GM12878 (cell line): ENCODE data around the gene MGAT4B. TPM values are rescaled to one million over a fixed set of nuclear protein-coding genes. Genes with fewer than 3 reads are reported as not detected.

Experiments
- ATAC-seq: fragments of 200-7000 bp; cut with Tn5 transposase; 3 replicates; pipeline ENCODE4 v1.9.1; 2020; ENCODE audit warnings: mild to moderate bottlenecking, moderate library complexity
- BruUV-seq: library from RNA; stranded (reverse); fragments of 400-500 nt; replicated peaks from 2 replicates; lab custom pipeline; 2021; lab: Mats Ljungman, UMichigan
- CTCF ChIA-PET: fragments of 300-600 bp; sonication (Branson Sonifier 250); formaldehyde crosslinking; extraction: SDS; loops from one replicate; lab custom pipeline; 2021; ENCODE audit warnings: inconsistent platforms; lab: Yijun Ruan, JAX
- POLR2A ChIA-PET: fragments of 350-600 bp; formaldehyde crosslinking; extraction: SDS; loops from one replicate; lab custom pipeline; 2021; ENCODE audit warnings: inconsistent platforms; lab: Charles Lee
- RAD21 ChIA-PET: fragments of 300-600 bp; sonication (Branson Sonifier 250); formaldehyde crosslinking; loops from one replicate; lab custom pipeline; 2023; ENCODE audit warnings: antibody characterized with exemption; ENCODE audit not compliant: unreplicated experiment; lab: Charles Lee
- SMC1A ChIA-PET: fragments of 300-600 bp; sonication (Branson Sonifier 250); formaldehyde crosslinking; loops from one replicate; lab custom pipeline; 2023; ENCODE audit not compliant: unreplicated experiment, uncharacterized antibody; lab: Charles Lee
- DNase-seq: peaks from one replicate; pipeline ENCODE4 v3.0.0-alpha.2; 2011; ENCODE audit warnings: low read depth, low spot score
- FAIRE-seq: peaks from 3 replicates; lab custom pipeline; 2011; peaks lifted over from hg19 to GRCh38; lab: Jason Lieb, UNC
- H2AFZ ChIP-seq: 2 replicates; pipeline ENCODE4 v1.6.0; 2011; ENCODE audit warnings: low read depth, low read length, control low read depth; ENCODE audit not compliant: control insufficient read depth
- H3K27ac ChIP-seq: 2 replicates; pipeline ENCODE4 v1.5.1; 2011; ENCODE audit warnings: control low read depth; ENCODE audit not compliant: control insufficient read depth, insufficient read depth
- H3K27me3 ChIP-seq, 2 experiments: replicated peaks in 1 of 2; 2 replicates each; pipeline versions ENCODE4 v1.6.0 to v1.6.1; 2011; ENCODE audit warnings: low read length in 1 of 2; ENCODE audit not compliant: control insufficient read depth in 2 of 2, insufficient read depth in 2 of 2
- H3K36me3 ChIP-seq, 2 experiments: 2 replicates each; pipeline ENCODE4 v1.5.1; 2011; ENCODE audit warnings: low read length in 1 of 2; ENCODE audit not compliant: control insufficient read depth in 2 of 2, insufficient read depth in 2 of 2
- H3K4me1 ChIP-seq: 2 replicates; pipeline ENCODE4 v1.6.1; 2011; ENCODE audit warnings: mild to moderate bottlenecking, low read length, moderate library complexity, mixed read lengths; ENCODE audit not compliant: control insufficient read depth, insufficient read depth
- H3K4me2 ChIP-seq: 2 replicates; pipeline ENCODE4 v1.6.0; 2011; ENCODE audit warnings: control low read depth; ENCODE audit not compliant: control insufficient read depth, insufficient read depth
- H3K4me3 ChIP-seq: fragments of 200-600 bp; sonication (generic); 2 replicates; pipeline ENCODE4 v1.5.1; 2016
- H3K79me2 ChIP-seq: 2 replicates; pipeline ENCODE4 v1.6.0; 2011; ENCODE audit warnings: low read length; ENCODE audit not compliant: control insufficient read depth, insufficient read depth
- H3K9ac ChIP-seq: 2 replicates; pipeline ENCODE4 v1.8.0; 2011; ENCODE audit warnings: low read length, control low read depth, mixed read lengths; ENCODE audit not compliant: control insufficient read depth, insufficient read depth
- H3K9me3 ChIP-seq: replicated peaks from 3 replicates; pipeline ENCODE4 v1.5.1; 2011; ENCODE audit warnings: mild to moderate bottlenecking, low read length; ENCODE audit not compliant: control insufficient read depth, insufficient read depth
- H4K20me1 ChIP-seq: 2 replicates; pipeline ENCODE4 v1.6.0; 2011; ENCODE audit not compliant: control insufficient read depth, insufficient read depth
- IKZF1 ChIP-seq: fragments of 450-650 bp; conservative IDR thresholded peaks from 2 replicates; pipeline ENCODE4 v1.6.1; 2017; ENCODE audit warnings: antibody characterized with exemption, mild to moderate bottlenecking
- RELA ChIP-seq: fragments of 450-650 bp; IDR thresholded peaks from 2 replicates; pipeline ENCODE4 v1.8.0; 2014; ENCODE audit warnings: borderline replicate concordance; ENCODE audit not compliant: partially characterized antibody
- SMAD1 ChIP-seq: fragments of 450-650 bp; IDR thresholded peaks from 2 replicates; pipeline ENCODE4 v1.6.1; 2018; ENCODE audit warnings: mild to moderate bottlenecking, low read depth; ENCODE audit not compliant: partially characterized antibody
- ZZZ3 ChIP-seq: IDR thresholded peaks from 2 replicates; pipeline ENCODE4 v1.6.1; 2011; ENCODE audit warnings: low read depth; ENCODE audit not compliant: control insufficient read depth, insufficient read length
- WGBS: methylation state at CpG from one replicate; pipeline ENCODE4 v1.1.6; 2016; ENCODE audit warnings: low lambda C conversion rate; ENCODE audit not compliant: insufficient replicate concordance, insufficient coverage; ENCODE audit errors: missing lambda C conversion rate; 5-methylcytosine and 5-hydroxymethylcytosine counted together
- in situ Hi-C: fragments of 300-500 bp; cut with MboI; formaldehyde crosslinking; loops from 9 replicates; pipeline ENCODE4 v1.14.3; 2018; ENCODE audit warnings: mixed read lengths
- intact Hi-C: fragments of 100-400 bp; cut with micrococcal nuclease; formaldehyde crosslinking; loops from one replicate; pipeline ENCODE4 v1.14.2; 2022; ENCODE audit not compliant: unreplicated experiment
- polyA plus RNA-seq, 11 experiments: library from polyadenylated mRNA; depleted of rRNA in 4 of 11; unstranded in 6 of 11; stranded (reverse) in 5 of 11; fragments of >200 nt; fragmentation: Nextera tagmentation in 4 of 11; fragmentation: Illumina TruSeq in 1 of 11; extraction: Ambion mirVana in 4 of 11; extraction: Trizol in 1 of 11; gene quantifications; 1 replicate in 1 of 11; 2 replicates in 10 of 11; pipeline versions ENCODE4 v1.2.1 to v1.2.3, GENCODE V29; 2011 to 2016; ENCODE audit warnings: inconsistent platforms in 2 of 11, missing spikeins in 2 of 11, low read depth in 1 of 11
- total RNA-seq, 4 experiments: library from RNA; depleted of rRNA in 3 of 4; stranded (reverse); fragments of >200 nt in 3 of 4; fragmentation: Illumina TruSeq in 1 of 4; extraction: Trizol in 1 of 4; gene quantifications; 2 replicates each; pipeline versions ENCODE4 v1.2.1 to v1.2.3, GENCODE V29; 2013 to 2021
- TF ChIP-seq, protein P1 (sequence below): IDR thresholded peaks from 2 replicates; pipeline ENCODE4 v1.6.1; 2012; ENCODE audit warnings: low read length, inconsistent platforms
- TF ChIP-seq, protein P2 (sequence below): IDR thresholded peaks from 2 replicates; pipeline ENCODE4 v1.6.1; 2012; ENCODE audit warnings: low read depth, low read length, improper control_type of control experiment

The MGAT4B gene
- total and polyA plus RNA-seq, 10 of the 15 experiments (the other 5 are each of a cell fraction or from before 2014, with no cell fraction given): 0.60 to 82.5 (median 34.4) TPM; not detected in 1

DNA sequence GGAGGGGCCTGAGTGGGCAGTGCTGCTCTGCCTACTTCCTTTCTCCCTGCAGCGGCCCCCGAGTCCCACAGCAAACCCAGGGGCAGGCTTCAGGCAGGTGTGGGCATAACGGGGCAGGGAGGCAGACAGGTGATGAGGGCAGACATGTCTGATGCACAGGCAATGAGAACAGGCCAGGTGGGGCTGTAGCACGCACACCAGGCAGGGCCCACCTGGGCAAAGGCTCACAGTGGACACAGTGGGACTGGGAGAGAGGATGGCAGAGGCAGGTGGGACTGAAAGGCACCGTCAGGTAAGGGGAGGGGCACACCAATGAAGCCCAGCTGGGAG is 7.1 kb downstream of the MGAT4B start:
- Histone ChIP-seq H3K4me3 (no peak overlapping the region), H3K27ac (no peak overlapping the region), H2AFZ (no peak overlapping the region)
- intact Hi-C loops: loop anchor here (5.0 kb wide), 1 partner anchor 37 kb away; no protein-coding TSS in a partner anchor
- CTCF ChIA-PET: interaction anchor here (3.2 kb wide), 1 partner anchor 58 kb away, joined by 13 read pairs; the partner anchor contains the start of gene MRNIP
- TF ChIP-seq IKZF1 (no peak), ZZZ3 (no peak), RELA (no peak), SMAD1 (no peak)
- TF ChIP-seq, protein P1, sequence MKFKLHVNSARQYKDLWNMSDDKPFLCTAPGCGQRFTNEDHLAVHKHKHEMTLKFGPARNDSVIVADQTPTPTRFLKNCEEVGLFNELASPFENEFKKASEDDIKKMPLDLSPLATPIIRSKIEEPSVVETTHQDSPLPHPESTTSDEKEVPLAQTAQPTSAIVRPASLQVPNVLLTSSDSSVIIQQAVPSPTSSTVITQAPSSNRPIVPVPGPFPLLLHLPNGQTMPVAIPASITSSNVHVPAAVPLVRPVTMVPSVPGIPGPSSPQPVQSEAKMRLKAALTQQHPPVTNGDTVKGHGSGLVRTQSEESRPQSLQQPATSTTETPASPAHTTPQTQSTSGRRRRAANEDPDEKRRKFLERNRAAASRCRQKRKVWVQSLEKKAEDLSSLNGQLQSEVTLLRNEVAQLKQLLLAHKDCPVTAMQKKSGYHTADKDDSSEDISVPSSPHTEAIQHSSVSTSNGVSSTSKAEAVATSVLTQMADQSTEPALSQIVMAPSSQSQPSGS: no peak
- TF ChIP-seq, protein P2, sequence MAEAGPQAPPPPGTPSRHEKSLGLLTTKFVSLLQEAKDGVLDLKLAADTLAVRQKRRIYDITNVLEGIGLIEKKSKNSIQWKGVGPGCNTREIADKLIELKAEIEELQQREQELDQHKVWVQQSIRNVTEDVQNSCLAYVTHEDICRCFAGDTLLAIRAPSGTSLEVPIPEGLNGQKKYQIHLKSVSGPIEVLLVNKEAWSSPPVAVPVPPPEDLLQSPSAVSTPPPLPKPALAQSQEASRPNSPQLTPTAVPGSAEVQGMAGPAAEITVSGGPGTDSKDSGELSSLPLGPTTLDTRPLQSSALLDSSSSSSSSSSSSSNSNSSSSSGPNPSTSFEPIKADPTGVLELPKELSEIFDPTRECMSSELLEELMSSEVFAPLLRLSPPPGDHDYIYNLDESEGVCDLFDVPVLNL: no peak
- TF ChIP-seq, all 136 proteins: peak for 0
- SMC1A ChIA-PET: no interaction called here
- no TSS peak for BruUV-seq
- H4K20me1 ChIP-seq: no peaks in the 10 kb centered on the region
- H3K9me3 ChIP-seq: no peaks in the 10 kb centered on the region
- peaks cover 0 to 13% of the 10 kb centered on the region in 2 experiments; a peak in 2 of 4 replicates for H3K36me3 ChIP-seq
- no peak for DNase-seq
- POLR2A ChIA-PET: no interaction called here
- 83% methylated on average over 5 of the region's 5 CpGs for WGBS
- H3K4me2 ChIP-seq: no peak overlapping the region
- H3K4me1 ChIP-seq: peaks cover 19% of the 10 kb centered on the region
- H3K9ac ChIP-seq: no peak overlapping the region
- no peak for ATAC-seq
- RAD21 ChIA-PET: interaction anchor here (0.6 kb wide), 1 partner anchor 65 kb away, joined by 3 read pairs; no protein-coding TSS in a partner anchor
- in situ Hi-C loops: loop anchor here (25.0 kb wide), 1 partner anchor 288 kb away; no protein-coding TSS in a partner anchor
- no peak for FAIRE-seq
- peaks cover 11% of the 10 kb centered on the region for H3K79me2 ChIP-seq
- H3K27me3 ChIP-seq: no peaks in the 10 kb centered on the region
